Measurements from ENCODE around the gene HNRNPL. TPM values are rescaled to one million over a fixed set of nuclear protein-coding genes. Genes with fewer than 3 reads are reported as not detected.
A peak's percentile ranks its signal among the peaks of the same experiment; 100 is the strongest.

The HNRNPL gene
- total and polyA plus RNA-seq, 9 of the 15 experiments (the other 6 are each of a cell fraction or from before 2014, with no cell fraction given): 39.5 to 610 (median 299) TPM

- peak; percentile 40 to 64 (median 59) for TF ChIP-seq CTCF (IDR thresholded peaks at IDR 0.05 in 2 of 3, conservative IDR thresholded peaks at IDR 0.05 in 1 of 3; ENCODE audit: insufficient read depth in 2 of 3, low read depth in 1 of 3, low read length in 3 of 3)
- no peak for TF ChIP-seq MCM3 (IDR thresholded peaks at IDR 0.05)
- no peak; the same call in 1 of the 2 replicates for TF ChIP-seq RFX1 (IDR thresholded peaks at IDR 0.05)
- TF ChIP-seq SMC3 (conservative IDR thresholded peaks at IDR 0.05; ENCODE audit: insufficient read depth, low read depth, low read length): no peak
- no peak; a peak in 1 of 4 replicates for TF ChIP-seq SRF (CRISPR knock-in tag; IDR thresholded peaks at IDR 0.05)
- TF ChIP-seq XRCC4 (IDR thresholded peaks at IDR 0.05; ENCODE audit: extremely low read depth, insufficient read depth, insufficient read length): no peak
- no peak for TF ChIP-seq ZNF77 (CRISPR knock-in tag; IDR thresholded peaks at IDR 0.05)
- no peak for TF ChIP-seq CBX5 (IDR thresholded peaks at IDR 0.05; ENCODE audit: borderline replicate concordance, low read depth)
- no peak for TF ChIP-seq EWSR1 (IDR thresholded peaks at IDR 0.05; ENCODE audit: borderline replicate concordance, low read depth, partially characterized antibody)
- no peak for TF ChIP-seq ZBTB17 (CRISPR knock-in tag; IDR thresholded peaks at IDR 0.05)
- TF ChIP-seq RB1 (IDR thresholded peaks at IDR 0.05; ENCODE audit: low read depth): peak; percentile 86
- TF ChIP-seq ELF2 (CRISPR knock-in tag; IDR thresholded peaks at IDR 0.05): no peak
- no peak for TF ChIP-seq BRCA1 (IDR thresholded peaks at IDR 0.05)
- TF ChIP-seq BRCA1 (CRISPR knock-in tag; IDR thresholded peaks at IDR 0.05): no peak
- TF ChIP-seq POLR3G (IDR thresholded peaks at IDR 0.05; ENCODE audit: extremely low read depth, insufficient read length, insufficient replicate concordance): no peak
- no peak for TF ChIP-seq SAP30 (IDR thresholded peaks at IDR 0.05; ENCODE audit: borderline replicate concordance, insufficient read depth, low read depth, low read length, poor library complexity, severe bottlenecking)
- TF ChIP-seq SMAD1 (IDR thresholded peaks at IDR 0.05; ENCODE audit: low read depth, low read length, partially characterized antibody): peak; percentile 25
- TF ChIP-seq ZNF354B (CRISPR knock-in tag; IDR thresholded peaks at IDR 0.05): no peak
- TF ChIP-seq XRCC5 (IDR thresholded peaks at IDR 0.05; ENCODE audit: low read depth, low read length): no peak
- TF ChIP-seq HEY1 (CRISPR knock-in tag; IDR thresholded peaks at IDR 0.05; ENCODE audit: borderline replicate concordance): no peak
- TF ChIP-seq RBM17 (IDR thresholded peaks at IDR 0.05; ENCODE audit: borderline replicate concordance, low read depth, low read length): no peak
- TF ChIP-seq GTF2F1 (IDR thresholded peaks at IDR 0.05; ENCODE audit: low read depth, low read length): no peak
- TF ChIP-seq RBM39 (optimal IDR thresholded peaks at IDR 0.05; ENCODE audit: low read depth, low read length): no peak
- no peak for TF ChIP-seq ZNF518B (CRISPR knock-in tag; IDR thresholded peaks at IDR 0.05)
- TF ChIP-seq TAF1 (IDR thresholded peaks at IDR 0.05; ENCODE audit: control insufficient read depth, extremely low read depth, insufficient read depth, low read length, severe bottlenecking): peak; percentile 75
- no peak; the same call in 1 of the 2 replicates for TF ChIP-seq FOXJ2 (tag; IDR thresholded peaks at IDR 0.05)
These were observed at the start of gene HNRNPL (continued) for GRCh38 chr19:38849860-38850435.
